GM23248 (cell line): Measurements from ENCODE around the gene S100A1. TPM values are rescaled to one million over a fixed set of nuclear protein-coding genes. Genes with fewer than 3 reads are reported as not detected.

ENCODE experiments used
- DNase-seq: peaks from one replicate; pipeline ENCODE4 v3.0.0-alpha.2; 2015
- H2AFZ ChIP-seq: fragments of 200-600 bp; sonication (generic); 2 replicates; pipeline ENCODE4 v1.6.1; 2016; ENCODE audit warnings: antibody characterized with exemption
- H3F3A ChIP-seq: fragments of 200-600 bp; sonication (generic); 2 replicates; pipeline ENCODE4 v1.6.1; 2016; ENCODE audit warnings: mild to moderate bottlenecking, antibody characterized with exemption, mixed run types; ENCODE audit not compliant: insufficient read depth
- H3K27ac ChIP-seq: fragments of 200-600 bp; sonication (generic); 2 replicates; pipeline ENCODE4 v1.5.1; 2016; ENCODE audit warnings: mild to moderate bottlenecking
- H3K27me3 ChIP-seq: fragments of 200-600 bp; sonication (generic); replicated peaks from 2 replicates; pipeline ENCODE4 v1.6.1; 2016; ENCODE audit warnings: mild to moderate bottlenecking; ENCODE audit not compliant: insufficient read depth
- H3K36me3 ChIP-seq: fragments of 200-600 bp; sonication (generic); 2 replicates; pipeline ENCODE4 v1.6.1; 2016; ENCODE audit warnings: low read depth, mild to moderate bottlenecking
- H3K4me1 ChIP-seq: fragments of 200-600 bp; sonication (generic); 2 replicates; pipeline ENCODE4 v1.6.1; 2016; ENCODE audit warnings: mild to moderate bottlenecking; ENCODE audit not compliant: insufficient read depth
- H3K4me2 ChIP-seq: fragments of 200-600 bp; sonication (generic); one replicate; pipeline ENCODE4 v1.6.1; 2016; ENCODE audit warnings: mild to moderate bottlenecking; ENCODE audit not compliant: unreplicated experiment
- H3K4me3 ChIP-seq: fragments of 200-600 bp; sonication (generic); 2 replicates; pipeline ENCODE4 v1.5.1; 2016; ENCODE audit warnings: mild to moderate bottlenecking
- H3K79me2 ChIP-seq: fragments of 200-600 bp; sonication (generic); 2 replicates; pipeline ENCODE4 v1.6.1; 2016; ENCODE audit warnings: mild to moderate bottlenecking; ENCODE audit not compliant: insufficient read depth
- H3K9ac ChIP-seq: fragments of 200-600 bp; sonication (generic); 2 replicates; pipeline ENCODE4 v1.6.1; 2016; ENCODE audit warnings: mild to moderate bottlenecking
- H3K9me2 ChIP-seq: fragments of 200-600 bp; sonication (generic); 2 replicates; pipeline ENCODE4 v1.6.1; 2016; ENCODE audit warnings: mixed run types, mild to moderate bottlenecking, moderate library complexity; ENCODE audit not compliant: insufficient read depth
- H3K9me3 ChIP-seq: fragments of 200-600 bp; sonication (generic); one replicate; pipeline ENCODE4 v1.6.1; 2017; ENCODE audit warnings: low read depth
- H4K20me1 ChIP-seq: fragments of 200-600 bp; sonication (generic); 2 replicates; pipeline ENCODE4 v1.6.0; 2016; ENCODE audit not compliant: insufficient read depth
- EZH2 ChIP-seq: fragments of 200-600 bp; sonication (generic); IDR thresholded peaks from 2 replicates; pipeline ENCODE4 v1.6.1; 2018; ENCODE audit warnings: antibody characterized with exemption, mild to moderate bottlenecking; ENCODE audit not compliant: insufficient read depth, poor library complexity, severe bottlenecking
- EZH2phosphoT487 ChIP-seq: fragments of 200-600 bp; sonication (generic); IDR thresholded peaks from 2 replicates; pipeline ENCODE4 v1.6.1; 2018; ENCODE audit warnings: antibody characterized with exemption, moderate library complexity, mild to moderate bottlenecking, low read depth; ENCODE audit not compliant: insufficient read depth
- WGBS, 2 experiments: methylation state at CpG; one replicate each; pipeline ENCODE4 v1.1.6; 2015 to 2017; ENCODE audit warnings: low lambda C conversion rate in 2 of 2, low coverage in 1 of 2; ENCODE audit errors: missing lambda C conversion rate in 2 of 2; 5-methylcytosine and 5-hydroxymethylcytosine counted together
- in situ Hi-C: fragments of 300-500 bp; cut with MboI; formaldehyde crosslinking; loops from 2 replicates; pipeline ENCODE4 v1.15.0; 2020
- polyA plus RNA-seq: library from polyadenylated mRNA; unstranded; fragments of >200 nt; fragmentation: Nextera tagmentation; extraction: Ambion mirVana; gene quantifications from 2 replicates; pipeline ENCODE4 v1.2.1, GENCODE V29; 2016
- total RNA-seq: library from RNA; depleted of rRNA; stranded (reverse); fragments of >200 nt; shearing (Covaris generic); gene quantifications from 2 replicates; pipeline ENCODE4 v1.2.3, GENCODE V29; 2014

The S100A1 gene
- total and polyA plus RNA-seq, 2 experiments from 2014 or later: 0.30 TPM; not detected in 1

DNA sequence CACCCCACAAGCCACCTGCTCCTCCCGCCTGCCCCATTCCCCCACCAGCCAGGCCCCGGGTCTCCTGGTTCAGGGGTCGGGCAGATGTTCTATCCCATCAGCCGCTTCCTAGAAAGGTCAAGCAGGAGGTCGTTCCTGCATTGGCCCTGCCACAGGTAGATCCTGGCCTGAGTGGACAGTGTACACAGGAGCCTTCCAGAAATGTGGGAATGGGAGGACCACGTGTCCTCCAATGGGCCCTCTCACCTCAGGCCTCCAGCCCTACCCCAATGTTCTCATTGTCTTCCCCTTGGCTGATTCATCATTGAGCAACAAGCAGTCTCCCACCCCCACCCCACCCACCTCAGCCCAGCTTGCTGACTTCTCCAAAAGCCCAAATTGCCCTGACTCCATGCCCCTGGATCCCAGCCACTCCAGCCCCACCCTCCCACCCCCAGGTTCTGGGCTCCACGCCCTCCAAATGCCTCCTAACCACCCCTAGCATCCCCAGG lies 17.4 kb upstream of the S100A1 start:
- Histone ChIP-seq H3F3A (peaks cover 36% of the 10 kb centered on the region), H3K4me3 (peak overlapping the region; percentile 96), H3K9me2 (no peaks in the 10 kb centered on the region), H3K9me3 (no peaks in the 10 kb centered on the region), H4K20me1 (no peaks in the 10 kb centered on the region), H3K9ac (peak overlapping the region; percentile 97), H3K27me3 (no peaks in the 10 kb centered on the region), H3K4me2 (peak overlapping the region; percentile 93), H3K27ac (peak overlapping the region; percentile 76), H2AFZ (no peak overlapping the region), H3K36me3 (peaks cover 17% of the 10 kb centered on the region), H3K4me1 (peaks cover 32% of the 10 kb centered on the region), H3K79me2 (peaks cover 72% of the 10 kb centered on the region)
- in situ Hi-C loops: no loop called here
- WGBS, 2 experiments: 73 to 83% methylated on average over 6 to 7 of the region's 7 CpGs
- peak; percentile 84 for DNase-seq
- TF ChIP-seq EZH2phosphoT487 (no peak), EZH2 (no peak)

DNA sequence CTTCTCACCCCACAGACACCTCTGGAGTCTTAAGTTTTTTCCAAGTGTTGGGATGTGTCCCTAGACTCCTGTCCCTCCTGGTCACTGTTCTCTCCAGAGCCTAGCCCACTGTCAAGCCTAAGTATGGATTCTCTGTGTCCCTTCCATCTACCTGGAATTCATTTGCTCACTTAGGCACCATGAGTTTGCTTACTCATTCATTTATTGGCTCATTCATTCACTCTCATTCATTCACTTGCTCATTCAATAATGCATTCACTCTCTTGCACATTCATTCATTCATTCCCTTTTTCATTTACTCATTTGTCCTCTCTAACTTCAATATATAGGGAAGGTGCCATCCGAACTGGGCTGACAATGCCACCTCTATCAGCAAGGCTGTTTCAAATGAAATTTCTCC lies 16.9 kb upstream of the S100A1 start:
- H2AFZ ChIP-seq: no peak overlapping the region
- TF ChIP-seq EZH2: no peak
- TF ChIP-seq EZH2phosphoT487: no peak
- H3K4me1 ChIP-seq: peaks cover 32% of the 10 kb centered on the region
- DNase-seq: peak; percentile 53
- 35 to 44% methylated on average over 1 of the region's 1 CpG for WGBS, 2 experiments
- no peaks in the 10 kb centered on the region for H4K20me1 ChIP-seq
- peak overlapping the region; percentile 97 for H3K9ac ChIP-seq
- in situ Hi-C loops: no loop called here
- H3F3A ChIP-seq: peaks cover 31% of the 10 kb centered on the region
- peak overlapping the region; percentile 96 for H3K4me3 ChIP-seq
- peak overlapping the region; percentile 76 for H3K27ac ChIP-seq
- peaks cover 12% of the 10 kb centered on the region for H3K36me3 ChIP-seq
- H3K79me2 ChIP-seq: peaks cover 68% of the 10 kb centered on the region
- no peaks in the 10 kb centered on the region for H3K9me3 ChIP-seq
- no peaks in the 10 kb centered on the region for H3K9me2 ChIP-seq
- no peaks in the 10 kb centered on the region for H3K27me3 ChIP-seq
- H3K4me2 ChIP-seq: peak overlapping the region; percentile 93

DNA sequence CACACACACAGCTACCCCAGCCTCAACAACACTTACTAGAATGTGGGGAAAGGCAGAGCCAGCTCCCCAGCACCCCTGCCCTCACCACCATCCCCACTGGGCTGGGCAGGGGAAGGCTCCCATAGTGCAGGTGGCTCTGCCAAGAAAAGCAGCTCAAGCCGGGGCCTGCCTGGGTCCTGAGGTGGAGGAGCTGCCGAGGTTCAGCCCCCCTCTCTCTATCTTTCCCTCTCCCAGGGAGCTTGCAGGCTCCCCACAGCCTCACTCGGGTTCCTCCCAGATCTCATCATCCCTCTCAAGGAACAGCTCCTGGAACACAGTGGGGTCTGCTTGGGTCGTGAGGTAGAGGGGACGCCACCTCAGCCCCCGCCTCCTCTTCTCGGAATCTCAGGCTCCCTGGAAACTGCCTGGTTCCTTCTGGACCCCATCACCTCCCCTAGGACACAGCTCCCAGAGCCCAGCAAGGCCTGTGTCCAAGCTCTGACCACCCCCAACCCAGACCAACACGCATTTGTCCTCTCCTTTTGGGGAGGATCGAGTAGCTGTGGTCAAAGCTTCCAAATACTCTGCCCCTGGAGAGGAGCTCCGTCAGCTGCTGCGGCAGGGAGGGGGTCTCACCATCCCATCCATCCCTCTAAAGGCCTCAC lies 16.0 kb upstream of the S100A1 start:
- Histone ChIP-seq H3K9me3 (no peaks in the 10 kb centered on the region), H3K79me2 (peaks cover 60% of the 10 kb centered on the region), H3K27ac (peak overlapping the region; percentile 76), H3K36me3 (peaks cover 3% of the 10 kb centered on the region; the same call in 1 of the 2 replicates), H3F3A (peaks cover 30% of the 10 kb centered on the region), H3K4me2 (peak overlapping the region; percentile 93), H3K27me3 (no peaks in the 10 kb centered on the region), H3K9ac (peak overlapping the region; percentile 97), H4K20me1 (no peaks in the 10 kb centered on the region), H3K4me3 (peak overlapping the region; percentile 96), H2AFZ (peak overlapping the region; percentile 73; the same call in 1 of the 2 replicates), H3K9me2 (no peaks in the 10 kb centered on the region), H3K4me1 (peaks cover 38% of the 10 kb centered on the region)
- DNase-seq: peak; percentile 42
- WGBS, 2 experiments: 1 to 3% methylated on average over 11 of the region's 11 CpGs
- TF ChIP-seq EZH2phosphoT487 (no peak), EZH2 (no peak)
- in situ Hi-C loops: no loop called here

DNA sequence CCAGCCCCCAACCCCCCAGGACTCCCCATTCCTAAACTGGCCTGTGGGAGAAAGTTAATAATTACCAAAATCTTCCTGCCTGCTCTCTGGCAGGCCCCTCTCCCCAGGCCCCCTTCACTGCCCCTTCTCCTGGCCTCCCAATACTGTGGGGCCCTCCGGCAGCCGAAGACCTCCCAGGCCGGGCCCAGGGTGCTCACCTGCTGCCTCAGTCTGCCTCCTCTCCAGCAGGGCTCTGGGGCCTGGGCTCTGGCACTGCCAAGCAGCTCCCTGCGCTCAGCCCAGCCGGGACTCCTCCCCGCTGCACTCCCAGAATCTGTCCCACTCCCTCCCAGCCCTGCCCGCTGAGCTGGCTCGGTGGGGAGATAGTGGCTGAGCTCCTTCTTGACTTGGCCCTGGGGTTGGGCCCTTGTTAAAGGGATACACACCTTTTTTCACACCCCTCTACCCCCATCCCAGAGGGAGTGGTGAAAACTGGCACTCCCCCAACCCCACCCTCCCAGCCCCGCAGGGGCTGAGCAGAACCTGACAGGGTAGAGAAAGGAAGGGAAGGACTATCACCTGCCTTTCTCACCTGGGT lies 15.4 kb upstream of the S100A1 start, which contains the start of gene S100A16:
S100A16 (minus strand) TSS at position 383 of the 577 bp plus-strand sequence. CDS start 4,986 bp downstream, outside the sequence.
- H3K27me3 ChIP-seq: no peaks in the 10 kb centered on the region
- WGBS, 2 experiments: 1% methylated on average over 9 of the region's 9 CpGs
- peak within 1 kb of the TSS; percentile 97 for H3K9ac ChIP-seq
- H3K9me3 ChIP-seq: no peaks in the 10 kb centered on the region
- DNase-seq: peak; percentile 90
- no peaks in the 10 kb centered on the region for H4K20me1 ChIP-seq
- H2AFZ ChIP-seq: peak within 1 kb of the TSS; percentile 73
- peak within 1 kb of the TSS; percentile 96 for H3K4me3 ChIP-seq
- H3K4me1 ChIP-seq: peaks cover 44% of the 10 kb centered on the region
- in situ Hi-C loops: no loop called here
- peak within 1 kb of the TSS; percentile 93 for H3K4me2 ChIP-seq
- peaks cover 36% of the 10 kb centered on the region for H3F3A ChIP-seq
- TF ChIP-seq EZH2phosphoT487: no peak
- no peak for TF ChIP-seq EZH2
- no peaks in the 10 kb centered on the region for H3K36me3 ChIP-seq
- H3K9me2 ChIP-seq: no peaks in the 10 kb centered on the region
- H3K27ac ChIP-seq: peak within 1 kb of the TSS; percentile 76
- H3K79me2 ChIP-seq: peaks cover 54% of the 10 kb centered on the region
